MM.1S (cell line): ENCODE results near the gene CHURC1.

ENCODE experiments used
- EZH2 ChIP-seq: fragments of 300-600 bp; sonication (generic); optimal IDR thresholded peaks from 2 replicates; pipeline ENCODE3; 2017; ENCODE audit warnings: low read depth, mild to moderate bottlenecking, antibody characterized with exemption, low read length, mixed read lengths
- EZH2phosphoT487 ChIP-seq: fragments of 300-600 bp; sonication (generic); IDR thresholded peaks from 2 replicates; pipeline ENCODE4 v1.6.1; 2018; ENCODE audit warnings: antibody characterized with exemption, low read length
- TF ChIP-seq, protein P1 (sequence below): fragments of 300-600 bp; sonication (generic); IDR thresholded peaks from 2 replicates; pipeline ENCODE4 v1.5.1; 2016; ENCODE audit warnings: antibody characterized with exemption, low read length, mixed read lengths

DNA sequence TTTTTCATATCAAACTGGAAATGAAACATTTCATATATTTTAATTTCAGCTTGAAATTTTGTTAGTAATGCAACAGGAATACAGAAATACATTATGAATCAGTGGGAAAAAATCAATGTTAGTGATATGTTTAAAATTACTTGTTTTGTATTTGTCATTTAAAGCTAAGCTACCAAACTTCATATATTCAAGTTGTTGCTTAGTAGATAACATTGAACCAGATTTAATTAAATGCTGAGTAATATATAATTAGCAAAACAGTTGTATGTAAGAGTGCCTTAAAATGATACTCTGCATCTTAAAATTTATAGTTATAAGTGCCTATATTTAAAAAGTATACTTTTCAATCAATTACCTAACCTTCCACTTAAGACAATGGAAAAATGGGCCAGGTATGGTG, 5.0 kb downstream of the CHURC1 start:
- TF ChIP-seq, protein P1, sequence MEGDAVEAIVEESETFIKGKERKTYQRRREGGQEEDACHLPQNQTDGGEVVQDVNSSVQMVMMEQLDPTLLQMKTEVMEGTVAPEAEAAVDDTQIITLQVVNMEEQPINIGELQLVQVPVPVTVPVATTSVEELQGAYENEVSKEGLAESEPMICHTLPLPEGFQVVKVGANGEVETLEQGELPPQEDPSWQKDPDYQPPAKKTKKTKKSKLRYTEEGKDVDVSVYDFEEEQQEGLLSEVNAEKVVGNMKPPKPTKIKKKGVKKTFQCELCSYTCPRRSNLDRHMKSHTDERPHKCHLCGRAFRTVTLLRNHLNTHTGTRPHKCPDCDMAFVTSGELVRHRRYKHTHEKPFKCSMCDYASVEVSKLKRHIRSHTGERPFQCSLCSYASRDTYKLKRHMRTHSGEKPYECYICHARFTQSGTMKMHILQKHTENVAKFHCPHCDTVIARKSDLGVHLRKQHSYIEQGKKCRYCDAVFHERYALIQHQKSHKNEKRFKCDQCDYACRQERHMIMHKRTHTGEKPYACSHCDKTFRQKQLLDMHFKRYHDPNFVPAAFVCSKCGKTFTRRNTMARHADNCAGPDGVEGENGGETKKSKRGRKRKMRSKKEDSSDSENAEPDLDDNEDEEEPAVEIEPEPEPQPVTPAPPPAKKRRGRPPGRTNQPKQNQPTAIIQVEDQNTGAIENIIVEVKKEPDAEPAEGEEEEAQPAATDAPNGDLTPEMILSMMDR: no peak
- TF ChIP-seq EZH2phosphoT487: no peak
- no peak for TF ChIP-seq EZH2
